GM12873 (cell line): Measurements from ENCODE around the gene DNAJB12.

Source experiments
- TF ChIP-seq, protein P1 (sequence below): IDR thresholded peaks from 2 replicates; pipeline ENCODE4 v1.5.1; 2012; ENCODE audit warnings: low read depth, mild to moderate bottlenecking, moderate library complexity, low read length, control low read depth; ENCODE audit not compliant: insufficient read depth; ENCODE audit errors: missing control alignments

Gene DNAJB12

GRCh38 chr10:72314263-72314662, 40.5 kb downstream of the DNAJB12 start:
- TF ChIP-seq, protein P1, sequence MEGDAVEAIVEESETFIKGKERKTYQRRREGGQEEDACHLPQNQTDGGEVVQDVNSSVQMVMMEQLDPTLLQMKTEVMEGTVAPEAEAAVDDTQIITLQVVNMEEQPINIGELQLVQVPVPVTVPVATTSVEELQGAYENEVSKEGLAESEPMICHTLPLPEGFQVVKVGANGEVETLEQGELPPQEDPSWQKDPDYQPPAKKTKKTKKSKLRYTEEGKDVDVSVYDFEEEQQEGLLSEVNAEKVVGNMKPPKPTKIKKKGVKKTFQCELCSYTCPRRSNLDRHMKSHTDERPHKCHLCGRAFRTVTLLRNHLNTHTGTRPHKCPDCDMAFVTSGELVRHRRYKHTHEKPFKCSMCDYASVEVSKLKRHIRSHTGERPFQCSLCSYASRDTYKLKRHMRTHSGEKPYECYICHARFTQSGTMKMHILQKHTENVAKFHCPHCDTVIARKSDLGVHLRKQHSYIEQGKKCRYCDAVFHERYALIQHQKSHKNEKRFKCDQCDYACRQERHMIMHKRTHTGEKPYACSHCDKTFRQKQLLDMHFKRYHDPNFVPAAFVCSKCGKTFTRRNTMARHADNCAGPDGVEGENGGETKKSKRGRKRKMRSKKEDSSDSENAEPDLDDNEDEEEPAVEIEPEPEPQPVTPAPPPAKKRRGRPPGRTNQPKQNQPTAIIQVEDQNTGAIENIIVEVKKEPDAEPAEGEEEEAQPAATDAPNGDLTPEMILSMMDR = no peak

DNA sequence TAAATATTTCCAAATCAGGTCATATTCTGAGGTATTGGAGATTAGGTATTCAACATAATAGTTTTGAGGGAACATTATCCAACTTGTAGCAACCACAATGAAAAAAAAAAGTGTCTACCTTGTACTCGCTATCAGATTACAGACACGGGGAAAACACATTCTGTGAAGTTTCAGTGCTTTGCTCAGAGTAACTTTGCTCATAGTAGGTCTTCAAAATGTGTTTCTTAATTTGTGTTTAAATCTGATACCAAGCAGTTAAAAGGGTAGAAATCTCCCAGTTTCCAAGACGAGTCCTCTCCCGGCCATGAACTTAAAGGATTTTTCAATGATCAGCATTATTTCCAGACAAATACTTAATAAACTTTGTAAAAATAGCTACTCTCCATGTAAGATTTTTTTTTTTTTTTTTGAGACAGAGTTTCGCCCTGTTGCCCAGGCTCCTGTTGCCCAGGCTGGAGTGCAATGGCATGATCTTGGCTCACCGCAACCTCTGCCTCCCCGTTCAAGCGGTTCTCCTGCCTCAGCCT, 41.8 kb downstream of the DNAJB12 start:
- TF ChIP-seq, protein P1 = no peak

GRCh38 chr10:72311667-72312066, 43.1 kb downstream of the DNAJB12 start:
- TF ChIP-seq, protein P1 = no peak

- TF ChIP-seq, protein P1 = no peak
These were observed 44.1 kb downstream of the DNAJB12 start for GRCh38 chr10:72310636-72311035.

- TF ChIP-seq, protein P1 = no peak
These were observed 44.5 kb downstream of the DNAJB12 start for GRCh38 chr10:72310241-72310633.

GRCh38 chr10:72309290-72310240, 45.2 kb downstream of the DNAJB12 start:
- TF ChIP-seq, protein P1 = no peak

- TF ChIP-seq, protein P1 = no peak
These were observed 46.3 kb downstream of the DNAJB12 start for GRCh38 chr10:72308320-72308987.
